GM18499 (cell line): Measurements from ENCODE around the gene PRR29.
"Not testable (repeated sequence)": the region's sequence is repeated elsewhere in the genome, so short reads cannot be mapped to it uniquely, and the experiment has no call there.

Experiments used
- ATAC-seq: cut with Tn5 transposase; IDR thresholded peaks from one replicate; pipeline ENCODE4 v1.9.1; 2021; ENCODE audit warnings: moderate number of reproducible peaks; ENCODE audit not compliant: insufficient read depth, unreplicated experiment

Gene PRR29

DNA sequence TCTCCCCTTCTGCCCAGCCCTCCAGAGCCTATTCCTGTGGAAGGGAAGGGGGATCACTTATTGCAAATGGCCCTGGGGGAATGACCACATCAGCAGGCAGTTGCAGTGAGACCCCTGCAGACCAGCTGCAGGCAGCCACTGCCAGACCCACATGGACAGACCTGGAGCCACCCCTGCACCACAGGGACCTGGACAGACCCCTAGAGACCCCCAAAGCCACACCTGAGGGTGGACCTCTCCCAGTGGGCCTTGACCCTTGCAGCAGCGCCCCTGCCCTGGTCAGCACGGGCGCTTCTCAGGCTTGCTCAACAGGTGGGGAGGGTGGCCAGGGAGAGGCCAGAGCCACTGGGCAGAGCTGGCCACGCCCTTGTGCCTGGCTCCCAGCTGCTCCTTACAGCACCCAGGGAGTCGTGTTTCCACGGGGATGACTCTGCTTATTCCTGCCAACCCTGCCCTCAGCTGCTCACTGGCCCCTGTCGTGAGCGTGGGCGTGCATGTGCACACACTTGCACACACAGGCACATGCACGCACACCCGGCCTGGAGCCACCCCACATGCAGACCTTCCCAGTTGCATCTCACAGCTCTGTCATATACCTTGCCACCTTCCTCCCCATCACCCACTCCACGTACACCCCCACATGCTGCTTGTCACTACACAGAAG, 24.1 kb upstream of the PRR29 start:
- no peak for ATAC-seq

GRCh38 chr17:63974594-63975192, 23.5 kb upstream of the PRR29 start:
- no peak for ATAC-seq

- ATAC-seq = no peak
Observed at GRCh38 chr17:63975541-63976092, 22.5 kb upstream of the PRR29 start.

DNA sequence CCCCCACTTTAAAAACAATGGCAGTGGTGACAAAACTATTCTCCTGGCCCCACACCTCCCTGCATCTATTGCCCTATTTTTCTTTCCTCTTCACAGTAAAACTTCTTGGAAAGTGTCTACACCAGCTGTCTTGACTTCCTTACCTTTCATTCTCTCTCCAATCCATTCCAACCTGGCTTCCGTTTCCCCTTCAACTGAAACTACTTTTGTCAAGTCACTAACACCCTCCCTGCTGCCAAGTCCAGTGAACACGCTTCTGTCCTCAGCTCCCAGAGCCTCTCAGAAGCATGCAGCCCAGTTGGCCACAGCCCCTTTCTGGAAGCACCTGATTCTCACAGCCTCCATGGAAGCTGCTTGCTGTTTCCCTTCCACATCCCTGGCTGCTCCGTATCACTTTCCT, 21.4 kb upstream of the PRR29 start:
- no peak for ATAC-seq

- no peak for ATAC-seq
Observed at GRCh38 chr17:63978272-63979200, 19.6 kb upstream of the PRR29 start.

- not testable (repeated sequence) for ATAC-seq
Observed at GRCh38 chr17:63982641-63983040, 15.5 kb upstream of the PRR29 start.

DNA sequence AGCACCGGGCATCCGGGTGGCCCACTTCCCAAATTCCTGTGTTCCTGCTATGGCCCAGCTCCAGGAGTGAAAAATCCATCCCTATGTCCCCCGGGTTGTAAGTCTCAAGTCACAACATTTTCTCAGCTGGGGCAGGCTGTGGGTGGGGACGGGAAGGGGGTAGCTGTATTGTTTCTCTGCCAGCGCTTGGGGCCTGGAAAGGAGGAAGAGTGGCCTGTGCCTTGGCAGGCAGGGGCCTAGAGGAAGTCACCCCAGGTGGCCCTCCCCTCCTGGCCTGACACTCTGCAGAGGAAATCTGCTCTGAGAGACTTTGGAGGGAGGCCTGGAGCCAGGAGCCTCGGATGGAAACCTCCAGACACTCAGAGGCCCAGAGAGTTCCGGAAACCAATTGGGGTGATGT, 14.8 kb upstream of the PRR29 start:
- no peak for ATAC-seq

- no peak for ATAC-seq
Observed at GRCh38 chr17:63984236-63984635, 13.9 kb upstream of the PRR29 start.

DNA sequence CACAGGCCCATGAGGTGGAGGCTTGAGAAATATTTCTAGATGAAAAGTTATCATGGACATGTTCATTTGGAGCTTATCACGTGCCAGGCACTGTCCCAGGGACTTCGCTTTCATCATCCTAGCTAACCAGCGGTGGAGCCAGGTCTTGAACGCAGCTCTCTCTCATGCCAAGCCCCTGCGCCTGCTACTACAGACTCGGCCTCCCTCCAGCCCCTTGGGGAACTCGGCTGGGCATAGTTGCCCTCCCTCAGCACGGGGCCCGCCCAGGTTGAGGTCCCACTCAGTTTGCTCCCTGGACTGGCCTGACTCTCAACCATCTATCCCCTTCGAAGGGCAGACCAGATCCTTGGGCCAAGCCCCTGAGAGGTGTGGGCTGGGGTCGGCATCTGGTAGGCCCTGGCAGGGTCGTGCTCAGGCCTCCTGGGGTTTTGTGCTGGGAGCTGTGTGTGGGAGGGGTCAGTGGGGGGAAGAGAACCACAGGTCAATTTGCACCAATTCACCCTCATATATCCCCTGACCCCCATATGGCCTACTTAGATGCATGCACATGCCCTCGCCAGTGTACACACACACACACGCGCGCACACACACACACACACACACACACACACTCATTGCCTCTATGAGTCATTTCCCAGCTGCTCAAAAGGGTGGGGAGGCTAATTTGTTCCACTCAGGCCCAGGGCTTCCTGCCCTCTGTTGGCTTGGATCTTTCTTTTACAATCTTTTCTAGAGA, 13.3 kb upstream of the PRR29 start:
- no peak for ATAC-seq

DNA sequence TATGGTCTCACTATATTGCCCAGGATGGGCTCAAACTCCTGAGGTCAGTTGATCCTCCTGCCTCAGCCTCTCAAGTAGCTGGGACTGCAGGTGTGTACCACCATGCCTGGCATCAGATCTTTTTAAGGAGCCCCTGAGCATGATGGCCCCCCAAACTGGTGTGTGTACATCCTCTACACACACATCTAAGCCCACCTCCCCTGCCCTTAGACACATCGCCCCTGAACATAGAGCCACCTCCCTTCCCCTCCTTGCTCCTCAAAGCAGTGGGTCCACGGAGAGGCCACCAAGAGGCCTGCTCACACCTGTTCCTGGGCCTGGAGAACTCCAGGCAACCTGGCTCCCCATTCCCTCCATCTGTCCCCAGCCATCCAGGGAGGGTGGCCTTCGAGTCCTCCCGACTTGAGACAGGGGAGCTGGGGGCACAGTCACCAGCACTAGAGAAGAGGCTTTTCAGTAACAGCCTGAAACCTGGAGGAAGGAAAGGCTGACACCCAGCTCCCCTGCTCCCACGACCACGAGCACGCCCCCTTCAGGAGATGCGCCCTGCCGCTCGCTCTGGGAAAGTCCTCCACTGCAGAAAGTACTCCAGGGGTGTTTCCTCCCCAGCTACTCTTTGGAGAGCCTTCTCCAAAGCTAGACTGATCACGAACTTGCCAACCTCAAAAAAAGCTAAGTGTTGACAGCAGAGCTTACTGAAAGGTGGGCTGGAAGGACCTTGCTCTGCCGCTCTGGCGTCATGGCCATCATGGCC, 12.6 kb upstream of the PRR29 start:
- no peak for ATAC-seq

DNA sequence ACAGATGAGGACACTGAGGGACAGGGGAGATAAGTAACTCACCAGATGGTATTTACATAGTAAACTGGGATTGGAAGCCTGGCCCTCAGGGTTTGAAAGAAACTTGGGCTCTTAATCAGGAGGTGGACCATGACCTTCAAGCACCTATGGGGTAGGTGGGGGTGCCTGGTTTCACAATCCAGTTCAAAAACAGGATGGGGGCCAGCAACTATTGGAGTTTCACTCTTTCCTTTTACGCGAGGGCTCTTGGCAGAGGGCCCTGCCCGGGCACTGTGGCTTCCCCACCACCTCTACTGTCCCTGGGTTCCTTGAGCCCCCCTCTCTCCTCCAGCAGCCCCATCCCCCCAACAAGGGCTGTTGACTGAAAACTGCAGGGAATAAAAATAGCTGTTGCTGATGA, 11.3 kb upstream of the PRR29 start:
- no peak for ATAC-seq

- no peak for ATAC-seq
Observed at GRCh38 chr17:63987221-63988126, 10.7 kb upstream of the PRR29 start.

- ATAC-seq = no peak
Observed at GRCh38 chr17:63988127-63988478, 10.0 kb upstream of the PRR29 start.

DNA sequence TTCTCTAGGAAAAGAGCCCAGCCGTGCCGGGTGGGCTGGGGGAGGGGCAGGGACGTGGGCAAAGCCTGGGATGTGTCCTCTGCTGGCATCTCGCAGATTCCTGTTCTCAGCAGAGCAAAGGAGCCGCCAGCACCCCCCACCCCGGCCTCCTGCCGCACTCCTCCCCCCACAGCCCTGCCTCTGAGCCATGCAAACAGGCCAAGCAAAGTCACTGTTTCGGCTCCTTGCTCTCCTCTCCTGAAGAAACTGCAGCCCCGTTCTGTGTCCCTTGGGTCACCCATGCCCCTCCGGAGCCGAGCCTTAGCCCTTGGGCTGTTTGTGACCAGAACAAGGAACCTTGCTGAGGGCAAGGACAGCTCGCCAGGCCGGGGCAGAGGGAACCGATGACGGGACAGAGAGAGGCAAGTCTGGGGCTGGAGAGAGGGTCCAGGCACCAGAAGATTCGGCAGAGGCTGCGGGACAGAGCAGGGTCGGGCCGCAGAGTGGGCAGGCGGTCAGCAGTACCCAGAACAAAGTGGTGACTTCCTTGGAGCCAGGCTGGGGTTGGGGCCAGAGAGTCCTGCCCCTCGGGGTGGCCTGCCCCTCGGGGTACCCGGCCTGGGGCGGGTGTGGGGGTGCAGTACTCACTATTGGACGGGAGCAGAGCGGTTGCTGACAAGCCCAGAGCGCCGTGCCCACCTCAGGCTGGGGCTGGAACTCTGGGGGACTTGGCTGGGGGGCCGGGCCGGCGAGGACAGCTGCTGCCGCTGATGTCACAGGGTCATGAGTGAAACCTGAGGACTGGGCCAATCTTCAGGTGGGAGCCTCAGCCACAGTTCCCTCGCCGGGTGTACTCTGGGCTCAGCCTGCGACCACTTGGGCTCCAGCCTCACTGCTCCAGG, 9.2 kb upstream of the PRR29 start:
- ATAC-seq = no peak

DNA sequence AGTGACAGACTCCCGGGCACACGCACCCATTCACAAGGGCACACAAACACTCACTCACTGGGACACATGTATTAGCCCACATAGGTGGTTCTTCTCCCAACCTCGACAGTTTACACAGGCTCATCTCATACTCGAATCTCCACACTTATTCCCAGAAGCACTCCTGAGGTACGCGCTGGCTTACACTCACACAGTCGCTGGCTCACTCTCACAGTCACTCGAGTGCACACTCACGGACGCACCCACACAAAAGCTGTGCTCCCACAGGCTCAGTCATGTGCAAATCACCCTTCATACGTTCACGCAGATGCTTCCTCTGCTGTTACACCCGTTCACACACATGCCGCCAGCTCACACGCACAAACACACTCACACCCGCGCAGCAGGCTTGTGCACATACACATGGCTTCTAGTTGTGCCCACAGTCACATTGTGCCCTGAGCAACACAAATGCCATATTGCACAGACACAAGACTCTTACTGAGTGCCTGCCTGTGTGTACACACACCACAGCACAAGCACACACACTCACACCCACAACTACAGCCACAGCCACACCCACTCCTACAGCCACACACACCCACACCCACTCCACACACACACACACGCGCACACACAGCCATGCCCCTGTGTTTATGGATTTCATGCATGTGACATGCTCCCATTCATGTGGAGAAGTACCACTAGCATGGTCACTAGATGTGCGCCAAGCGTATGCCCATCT, 8.4 kb upstream of the PRR29 start:
- ATAC-seq = no peak

- no peak for ATAC-seq
Observed at GRCh38 chr17:63991611-63992010, 6.5 kb upstream of the PRR29 start.

DNA sequence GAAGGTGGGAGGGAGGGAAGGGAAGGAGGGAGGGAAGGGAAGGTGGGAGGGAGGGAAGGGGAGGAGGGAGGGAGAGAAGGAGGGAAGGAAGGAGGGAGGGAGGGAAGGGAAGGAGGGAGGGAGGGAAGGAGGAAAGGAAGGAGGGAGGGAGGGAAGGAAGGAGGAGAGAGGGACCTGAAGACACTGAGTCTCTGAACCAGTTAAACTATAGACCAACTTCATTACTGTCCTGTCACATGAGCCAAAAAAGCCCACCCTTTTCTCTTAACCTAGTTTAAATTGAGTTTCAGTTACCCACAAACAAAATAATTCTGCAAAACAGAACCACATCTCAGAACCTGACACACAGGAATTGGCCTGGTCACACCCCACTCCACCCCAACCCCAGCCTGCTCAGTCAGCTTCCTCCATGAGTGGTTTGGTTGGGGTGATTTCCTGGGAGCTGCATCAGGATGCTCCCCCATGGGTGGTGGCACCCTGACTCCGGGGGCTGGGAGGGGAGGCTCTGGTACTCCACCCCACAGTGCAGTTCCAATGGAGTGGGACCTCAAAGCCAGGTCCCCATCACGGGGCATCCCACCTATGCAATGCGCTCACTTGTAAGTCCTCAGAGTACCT, 4.7 kb upstream of the PRR29 start:
- no peak for ATAC-seq
